H1 (cell line): ENCODE data around the gene CACNA1B.

Source experiments
- ATF2 ChIP-seq: IDR thresholded peaks from 2 replicates; pipeline ENCODE4 v1.6.1; 2012; ENCODE audit warnings: low read length, inconsistent platforms
- CTCF ChIP-seq, 3 experiments: IDR thresholded peaks; 1 replicate in 2 of 3; 2 replicates in 1 of 3; pipeline versions ENCODE4 v1.5.1 to v1.6.1; 2011; ENCODE audit warnings: low read length in 3 of 3, mild to moderate bottlenecking in 3 of 3, inconsistent platforms in 2 of 3, low read depth in 1 of 3, moderate library complexity in 1 of 3; ENCODE audit not compliant: insufficient read depth in 1 of 3; ENCODE audit errors: control extremely low read depth in 1 of 3
- EGR1 ChIP-seq: IDR thresholded peaks from 2 replicates; pipeline ENCODE4 v1.6.1; 2011; ENCODE audit warnings: low read depth, low read length, borderline replicate concordance
- HDAC2 ChIP-seq, 2 experiments: fragments of 300-600 bp in 1 of 2; sonication (generic) in 1 of 2; IDR thresholded peaks; 2 replicates each; pipeline ENCODE4 v1.6.1; 2011 to 2012; ENCODE audit warnings: low read depth in 2 of 2, low read length in 2 of 2, mild to moderate bottlenecking in 2 of 2, moderate library complexity in 2 of 2, borderline replicate concordance in 1 of 2, inconsistent platforms in 1 of 2
- KDM5A ChIP-seq: fragments of 200-600 bp; IDR thresholded peaks from 2 replicates; pipeline ENCODE4 v1.7.1; 2012; ENCODE audit warnings: mild to moderate bottlenecking, low read length, inconsistent platforms, mixed read lengths
- MAFK ChIP-seq: IDR thresholded peaks from 2 replicates; pipeline ENCODE4 v1.6.1; 2012; ENCODE audit warnings: low read depth, mild to moderate bottlenecking, improper control_type of control experiment, low read length
- POLR2A ChIP-seq, 2 experiments: IDR thresholded peaks; 1 replicate in 1 of 2; 2 replicates in 1 of 2; pipeline ENCODE4 v1.6.1; 2011; ENCODE audit warnings: low read depth in 2 of 2, low read length in 2 of 2, mild to moderate bottlenecking in 2 of 2; ENCODE audit errors: control extremely low read depth in 1 of 2
- POLR2AphosphoS5 ChIP-seq: IDR thresholded peaks from 2 replicates; pipeline ENCODE4 v1.6.1; 2011; ENCODE audit warnings: low read depth, low read length
- RXRA ChIP-seq: IDR thresholded peaks from 2 replicates; pipeline ENCODE4 v1.6.1; 2011; ENCODE audit warnings: low read depth, mild to moderate bottlenecking, low read length, moderate library complexity; ENCODE audit not compliant: insufficient read depth
- SP4 ChIP-seq: IDR thresholded peaks from 2 replicates; pipeline ENCODE4 v1.6.1; 2012; ENCODE audit warnings: low read length, inconsistent platforms
- USF2 ChIP-seq: IDR thresholded peaks from 2 replicates; pipeline ENCODE4 v1.6.1; 2011; ENCODE audit warnings: low read length, improper control_type of control experiment

GRCh38 chr9:137989999-137990715 lies 112.6 kb downstream of the CACNA1B start:
- TF ChIP-seq SP4, result no peak
- no peak for TF ChIP-seq HDAC2 (IDR thresholded peaks at IDR 0.05; ENCODE audit: borderline replicate concordance in 1 of 2, low read depth in 2 of 2, low read length in 2 of 2)
- TF ChIP-seq EGR1, result no peak
- no peak for TF ChIP-seq KDM5A
- no peak for TF ChIP-seq CTCF (IDR thresholded peaks at IDR 0.05; ENCODE audit: control extremely low read depth in 1 of 3, insufficient read depth in 1 of 3, low read depth in 1 of 3, low read length in 3 of 3)
- no peak for TF ChIP-seq POLR2AphosphoS5
- TF ChIP-seq POLR2A (IDR thresholded peaks at IDR 0.05; ENCODE audit: control extremely low read depth in 1 of 2, low read depth in 2 of 2, low read length in 2 of 2), result no peak
- TF ChIP-seq ATF2, result no peak
- no peak for TF ChIP-seq RXRA
- TF ChIP-seq USF2, result no peak
- no peak for TF ChIP-seq MAFK
